Breast epithelium (tissue), 3 donors: ENCODE measurements around the gene ATP2A1.

Experiments
- POLR2AphosphoS5 ChIP-seq, 3 donors: sonication (generic); formaldehyde crosslinking; IDR thresholded peaks; one replicate each; pipeline ENCODE4 v1.6.1; 2017; ENCODE audit warnings: antibody characterized with exemption in 3 of 3
- TF ChIP-seq, protein P1 (sequence below), 3 donors: fragments of 450-650 bp; IDR thresholded peaks; one replicate each; pipeline ENCODE4 v1.5.1; 2016 to 2017; ENCODE audit warnings: antibody characterized with exemption in 3 of 3, mild to moderate bottlenecking in 3 of 3, moderate library complexity in 3 of 3

DNA sequence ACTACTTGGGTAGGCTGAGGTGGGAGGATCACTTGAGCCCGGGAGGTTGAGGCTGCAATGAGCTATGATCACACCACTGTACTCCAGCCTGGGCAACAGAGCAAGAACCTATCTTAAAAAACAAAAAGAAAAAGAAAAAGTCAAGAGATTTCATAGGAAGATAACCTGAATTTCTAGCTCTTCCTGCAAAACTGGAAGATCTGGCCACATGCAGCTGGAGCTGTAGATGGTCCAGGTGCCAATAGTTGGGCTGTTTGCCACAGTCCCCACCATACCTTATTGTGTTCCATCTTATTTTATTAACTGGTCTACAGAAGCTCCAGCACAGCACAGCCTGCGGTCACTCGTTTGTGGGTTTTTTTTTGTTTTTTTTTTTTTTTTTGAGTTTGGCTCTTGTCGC, 15.0 kb downstream of the ATP2A1 start:
- TF ChIP-seq, protein P1, sequence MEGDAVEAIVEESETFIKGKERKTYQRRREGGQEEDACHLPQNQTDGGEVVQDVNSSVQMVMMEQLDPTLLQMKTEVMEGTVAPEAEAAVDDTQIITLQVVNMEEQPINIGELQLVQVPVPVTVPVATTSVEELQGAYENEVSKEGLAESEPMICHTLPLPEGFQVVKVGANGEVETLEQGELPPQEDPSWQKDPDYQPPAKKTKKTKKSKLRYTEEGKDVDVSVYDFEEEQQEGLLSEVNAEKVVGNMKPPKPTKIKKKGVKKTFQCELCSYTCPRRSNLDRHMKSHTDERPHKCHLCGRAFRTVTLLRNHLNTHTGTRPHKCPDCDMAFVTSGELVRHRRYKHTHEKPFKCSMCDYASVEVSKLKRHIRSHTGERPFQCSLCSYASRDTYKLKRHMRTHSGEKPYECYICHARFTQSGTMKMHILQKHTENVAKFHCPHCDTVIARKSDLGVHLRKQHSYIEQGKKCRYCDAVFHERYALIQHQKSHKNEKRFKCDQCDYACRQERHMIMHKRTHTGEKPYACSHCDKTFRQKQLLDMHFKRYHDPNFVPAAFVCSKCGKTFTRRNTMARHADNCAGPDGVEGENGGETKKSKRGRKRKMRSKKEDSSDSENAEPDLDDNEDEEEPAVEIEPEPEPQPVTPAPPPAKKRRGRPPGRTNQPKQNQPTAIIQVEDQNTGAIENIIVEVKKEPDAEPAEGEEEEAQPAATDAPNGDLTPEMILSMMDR (IDR thresholded peaks at IDR 0.05): no peak
- no peak for TF ChIP-seq POLR2AphosphoS5 (IDR thresholded peaks at IDR 0.05)
